Right lobe of liver (tissue), 6 donors: ENCODE measurements around the gene GFRA1. TPM values are rescaled to one million over a fixed set of nuclear protein-coding genes. Genes with fewer than 3 reads are reported as not detected.
A peak's percentile ranks its signal among the peaks of the same experiment; 100 is the strongest.

ENCODE experiments used
- ATAC-seq, 4 donors: fragments of 200-7000 bp; cut with Tn5 transposase; one replicate each; pipeline ENCODE4 v1.9.1; 2020; ENCODE audit warnings: mild to moderate bottlenecking in 4 of 4, moderate library complexity in 4 of 4
- DNase-seq, 3 donors: peaks; one replicate each; pipeline ENCODE4 v3.0.0-alpha.2; 2020
- H3K27ac ChIP-seq, 3 donors: fragments of 200-600 bp; one replicate each; pipeline ENCODE4 v1.8.0; 2022
- H3K27me3 ChIP-seq, 2 donors: fragments of 200-600 bp; one replicate each; pipeline ENCODE4 v1.8.0; 2022
- H3K36me3 ChIP-seq, 4 donors: fragments of 200-600 bp; sonication (generic) in 1 of 4; one replicate each; pipeline versions ENCODE4 v1.5.1 to v1.8.0; 2017 to 2022; ENCODE audit warnings: control low read depth in 1 of 4
- H3K4me1 ChIP-seq, 4 donors: fragments of 200-600 bp; sonication (generic) in 1 of 4; one replicate each; pipeline versions ENCODE4 v1.5.1 to v1.8.0; 2017 to 2022; ENCODE audit warnings: control low read depth in 1 of 4
- H3K4me3 ChIP-seq, 3 donors: fragments of 200-600 bp; one replicate each; pipeline ENCODE4 v1.8.0; 2022
- H3K9me3 ChIP-seq, 4 donors: fragments of 200-600 bp; sonication (generic) in 1 of 4; one replicate each; pipeline versions ENCODE4 v1.5.1 to v1.8.0; 2017 to 2022; ENCODE audit warnings: control low read depth in 1 of 4
- POLR2A ChIP-seq: fragments of 450-650 bp; IDR thresholded peaks from one replicate; pipeline ENCODE4 v1.6.1; 2017; ENCODE audit warnings: antibody characterized with exemption, mild to moderate bottlenecking
- WGBS: methylation state at CpG from one replicate; pipeline ENCODE4 v1.1.6; 2018; ENCODE audit warnings: low coverage, low lambda C conversion rate; ENCODE audit not compliant: insufficient coverage; ENCODE audit errors: missing lambda C conversion rate; 5-methylcytosine and 5-hydroxymethylcytosine counted together
- intact Hi-C, 2 donors: fragments of 100-400 bp; cut with DNase I; formaldehyde crosslinking; loops; one replicate each; pipeline versions ENCODE4 v1.11.2 to v1.14.1; 2022
- total RNA-seq, 6 experiments: library from RNA; depleted of rRNA in 2 of 6; stranded (reverse); fragments of >200 nt in 2 of 6; fragmentation: NEBNext Ultra II Directional in 3 of 6; extraction: Animal tissue kit (Norgen Biotek cat#: 25700) in 3 of 6; gene quantifications; one replicate each; pipeline versions ENCODE4 v1.1.0 to v1.2.4, GENCODE V29; 2016 to 2023
- TF ChIP-seq, protein P1 (sequence below), 4 donors: fragments of 200-600 bp in 3 of 4; fragments of 450-650 bp in 1 of 4; IDR thresholded peaks; one replicate each; pipeline versions ENCODE4 v1.5.1 to v1.8.0; 2016 to 2022; ENCODE audit warnings: antibody characterized with exemption in 4 of 4, mild to moderate bottlenecking in 2 of 4
- donor health status: DM: no; HTN: yes; CAD: no.
- donor health status: DM: no; HTN: no; CAD: no.
- donor health status: DM: no; HTN: no; CAD: no.
- donor health status: DM: no; HTN: yes; CAD: no.
- donor health status: DM: no; HTN: yes; CAD: no.

Gene GFRA1
- total RNA-seq, 6 experiments from 2014 or later = 17.9 to 67.8 (median 42.8) TPM

DNA sequence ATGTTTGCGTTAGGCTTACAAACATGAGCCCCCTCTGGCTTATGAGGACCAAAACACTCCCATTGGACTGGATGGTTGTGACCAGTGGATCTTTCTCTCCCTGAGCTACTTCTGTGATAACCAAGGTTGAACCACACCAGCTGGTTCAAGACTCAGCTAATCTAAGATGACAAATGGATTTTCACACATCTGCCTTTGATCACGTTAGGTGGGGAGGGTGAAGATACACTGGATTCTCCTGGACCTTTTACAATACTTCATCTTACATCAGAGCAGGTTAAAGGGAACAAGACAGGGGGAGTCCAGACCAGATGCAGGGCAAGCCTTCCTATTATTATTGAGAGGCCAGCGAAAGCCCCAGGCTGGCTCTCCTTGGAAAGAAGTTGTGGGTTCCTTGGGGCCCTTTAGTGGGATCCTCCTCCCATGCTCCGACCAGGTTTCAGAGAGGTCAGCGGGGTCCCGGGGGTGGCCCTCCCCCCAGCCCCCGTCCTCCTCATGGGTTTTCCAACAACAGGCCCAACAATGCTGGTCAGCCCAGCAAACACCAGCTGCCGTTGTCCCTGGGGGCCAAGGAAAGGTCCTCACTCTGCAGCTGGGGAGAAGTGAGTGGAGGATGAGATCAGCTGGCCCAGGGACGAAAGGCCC is 2.8 kb downstream of the GFRA1 start:
- Histone ChIP-seq H3K27me3 (no peaks in the 10 kb centered on the region), H3K27ac (no peak overlapping the region), H3K4me3 (no peak overlapping the region), H3K4me1 (peaks cover 0 to 6% (median 0%) of the 10 kb centered on the region in 4 donors), H3K36me3 (no peaks in the 10 kb centered on the region), H3K9me3 (no peaks in the 10 kb centered on the region)
- intact Hi-C loops = no loop called here
- TF ChIP-seq, protein P1, sequence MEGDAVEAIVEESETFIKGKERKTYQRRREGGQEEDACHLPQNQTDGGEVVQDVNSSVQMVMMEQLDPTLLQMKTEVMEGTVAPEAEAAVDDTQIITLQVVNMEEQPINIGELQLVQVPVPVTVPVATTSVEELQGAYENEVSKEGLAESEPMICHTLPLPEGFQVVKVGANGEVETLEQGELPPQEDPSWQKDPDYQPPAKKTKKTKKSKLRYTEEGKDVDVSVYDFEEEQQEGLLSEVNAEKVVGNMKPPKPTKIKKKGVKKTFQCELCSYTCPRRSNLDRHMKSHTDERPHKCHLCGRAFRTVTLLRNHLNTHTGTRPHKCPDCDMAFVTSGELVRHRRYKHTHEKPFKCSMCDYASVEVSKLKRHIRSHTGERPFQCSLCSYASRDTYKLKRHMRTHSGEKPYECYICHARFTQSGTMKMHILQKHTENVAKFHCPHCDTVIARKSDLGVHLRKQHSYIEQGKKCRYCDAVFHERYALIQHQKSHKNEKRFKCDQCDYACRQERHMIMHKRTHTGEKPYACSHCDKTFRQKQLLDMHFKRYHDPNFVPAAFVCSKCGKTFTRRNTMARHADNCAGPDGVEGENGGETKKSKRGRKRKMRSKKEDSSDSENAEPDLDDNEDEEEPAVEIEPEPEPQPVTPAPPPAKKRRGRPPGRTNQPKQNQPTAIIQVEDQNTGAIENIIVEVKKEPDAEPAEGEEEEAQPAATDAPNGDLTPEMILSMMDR (IDR thresholded peaks at IDR 0.05) = no peak
- no peak for TF ChIP-seq POLR2A
- DNase-seq (no peak), ATAC-seq (no peak)
- 65% methylated on average over 7 of the region's 9 CpGs for WGBS

DNA sequence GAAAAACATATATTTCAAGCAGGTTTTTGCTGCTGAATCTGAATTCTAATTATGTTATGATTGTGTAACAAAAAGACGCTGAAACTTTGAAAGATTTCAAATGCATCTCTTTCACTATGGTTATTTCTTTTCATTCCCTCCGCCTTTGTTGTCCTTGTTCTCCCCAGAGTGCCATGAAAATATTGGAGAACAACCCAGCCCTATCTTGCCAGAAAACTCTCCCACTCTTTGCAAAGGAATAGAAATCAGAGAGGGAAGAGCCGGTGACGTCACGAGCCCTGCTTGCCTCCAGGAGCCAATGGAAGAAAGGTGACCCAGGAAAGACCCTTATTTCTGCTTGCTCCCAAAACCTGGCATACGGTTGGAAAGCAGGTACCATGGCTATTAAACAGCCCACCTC is 3.4 kb downstream of the GFRA1 start:
- Histone ChIP-seq H3K27ac (no peak overlapping the region), H3K36me3 (no peaks in the 10 kb centered on the region), H3K4me1 (peaks cover 0 to 5% (median 0%) of the 10 kb centered on the region in 4 donors), H3K4me3 (no peak overlapping the region), H3K9me3 (no peaks in the 10 kb centered on the region), H3K27me3 (no peaks in the 10 kb centered on the region)
- WGBS = 54% methylated on average over 5 of the region's 6 CpGs
- no peak for TF ChIP-seq POLR2A
- TF ChIP-seq, protein P1 (IDR thresholded peaks at IDR 0.05) = no peak
- no peak for DNase-seq
- intact Hi-C loops = no loop called here
- no peak for ATAC-seq

DNA sequence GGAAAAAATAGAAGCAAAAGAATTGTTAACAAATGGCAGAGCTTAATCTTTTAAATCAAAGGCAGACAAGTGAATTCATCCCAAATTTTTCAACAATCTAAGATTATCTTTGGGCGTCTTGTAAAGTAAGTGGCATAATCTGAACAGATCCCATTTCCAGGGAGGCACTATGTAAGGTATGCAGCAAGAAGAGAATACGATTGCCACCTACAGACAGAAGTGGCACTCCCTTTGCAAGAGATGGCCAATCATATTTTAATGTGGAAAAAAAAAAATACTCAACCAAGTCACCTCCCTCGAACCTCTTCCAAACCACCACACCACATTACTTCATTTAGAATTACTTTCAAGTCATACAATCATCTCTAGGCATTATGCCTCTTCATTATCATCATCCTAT is 4.0 kb downstream of the GFRA1 start:
- no peak for DNase-seq
- intact Hi-C loops = no loop called here
- Histone ChIP-seq H3K27me3 (no peaks in the 10 kb centered on the region), H3K4me3 (no peak overlapping the region), H3K4me1 (no peaks in the 10 kb centered on the region), H3K27ac (no peak overlapping the region), H3K36me3 (no peaks in the 10 kb centered on the region), H3K9me3 (no peaks in the 10 kb centered on the region)
- WGBS = 28% methylated on average over 3 of the region's 3 CpGs
- TF ChIP-seq, protein P1 (IDR thresholded peaks at IDR 0.05) = peak; percentile 20 to 49 (median 34)
- no peak for TF ChIP-seq POLR2A
- ATAC-seq = peak in 1 of 4 donors; percentile 23

DNA sequence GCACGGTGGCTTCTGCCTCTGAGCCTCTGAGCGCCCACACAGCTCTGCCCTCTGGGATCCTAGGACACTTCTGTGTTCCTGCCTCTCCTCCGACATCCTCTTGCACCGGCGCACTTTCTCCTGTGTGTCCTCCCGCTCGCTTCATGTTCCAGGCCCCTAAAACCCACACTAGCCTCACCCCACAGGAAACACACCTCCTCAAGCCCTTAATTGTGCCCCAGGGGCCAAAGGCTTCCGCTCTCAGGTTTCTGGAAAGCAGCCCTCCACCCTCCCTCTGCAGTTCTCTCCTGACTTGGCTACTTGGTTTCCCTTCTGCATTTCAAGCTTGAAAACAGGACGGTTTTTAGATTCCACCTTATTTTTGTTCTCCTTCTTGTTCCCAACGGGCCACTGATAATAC is 7.3 kb downstream of the GFRA1 start:
- DNase-seq = no peak
- no peaks in the 10 kb centered on the region for H3K27me3 ChIP-seq
- TF ChIP-seq, protein P1 (IDR thresholded peaks at IDR 0.05) = no peak
- TF ChIP-seq POLR2A = no peak
- intact Hi-C loops = no loop called here
- WGBS = 71% methylated on average over 10 of the region's 10 CpGs
- H3K36me3 ChIP-seq = no peaks in the 10 kb centered on the region
- no peak overlapping the region for H3K4me3 ChIP-seq
- no peaks in the 10 kb centered on the region for H3K9me3 ChIP-seq
- no peak for ATAC-seq
- H3K27ac ChIP-seq = no peak overlapping the region
- no peaks in the 10 kb centered on the region for H3K4me1 ChIP-seq
